Stimulated activated CD8-positive, alpha-beta memory T cell treated with anti-CD3 and anti-CD28 coated beads, Interleukin-15, amount 100 ng/mL, for 48 hours (primary cell): ENCODE data around the gene PRAC2.

Source experiments
- DNase-seq, 2 donors: peaks; one replicate each; pipeline ENCODE4 v3.0.0-alpha.2; 2020; ENCODE audit warnings: low read depth in 2 of 2

The PRAC2 gene

GRCh38 chr17:48733632-48734328 is 10.8 kb downstream of the PRAC2 start:
- DNase-seq: no peak

DNA sequence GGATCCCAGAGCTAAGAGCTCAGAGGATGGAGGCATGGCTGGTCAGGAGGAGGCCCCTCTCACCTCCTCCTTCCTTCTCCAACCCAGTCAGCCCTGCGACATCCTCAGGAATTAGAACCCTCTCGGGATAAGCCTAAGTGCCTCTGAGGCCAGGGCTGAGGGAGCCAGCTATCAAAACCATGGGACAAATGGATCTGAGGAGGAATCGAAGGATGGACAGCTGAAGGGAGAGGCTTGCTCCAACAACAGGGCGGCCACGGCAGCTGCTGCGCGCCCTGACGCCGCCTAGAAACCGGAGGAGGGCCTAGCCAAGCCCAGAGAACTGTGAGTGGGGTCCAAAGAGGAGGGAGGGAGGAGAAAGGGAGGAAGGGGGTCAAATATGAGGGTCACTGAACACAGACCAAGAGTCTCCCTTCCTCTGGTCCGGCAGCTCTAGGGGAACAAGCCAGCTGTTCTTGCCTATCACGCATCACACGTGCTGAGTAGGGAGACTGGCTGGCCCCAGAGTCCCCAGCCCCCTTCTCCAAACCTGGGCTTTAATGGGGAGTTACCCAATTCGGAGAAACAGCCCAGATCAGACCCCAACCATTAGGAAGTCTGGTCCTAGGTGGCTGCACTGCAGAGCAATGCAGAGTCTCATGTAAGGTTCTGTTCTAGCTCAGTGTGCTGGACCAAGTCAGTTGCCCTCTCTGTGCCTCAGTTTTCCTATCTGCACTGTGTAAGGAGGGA is 11.5 kb downstream of the PRAC2 start:
- no peak for DNase-seq

GRCh38 chr17:48735062-48735351 is 12.0 kb downstream of the PRAC2 start:
- no peak for DNase-seq

DNA sequence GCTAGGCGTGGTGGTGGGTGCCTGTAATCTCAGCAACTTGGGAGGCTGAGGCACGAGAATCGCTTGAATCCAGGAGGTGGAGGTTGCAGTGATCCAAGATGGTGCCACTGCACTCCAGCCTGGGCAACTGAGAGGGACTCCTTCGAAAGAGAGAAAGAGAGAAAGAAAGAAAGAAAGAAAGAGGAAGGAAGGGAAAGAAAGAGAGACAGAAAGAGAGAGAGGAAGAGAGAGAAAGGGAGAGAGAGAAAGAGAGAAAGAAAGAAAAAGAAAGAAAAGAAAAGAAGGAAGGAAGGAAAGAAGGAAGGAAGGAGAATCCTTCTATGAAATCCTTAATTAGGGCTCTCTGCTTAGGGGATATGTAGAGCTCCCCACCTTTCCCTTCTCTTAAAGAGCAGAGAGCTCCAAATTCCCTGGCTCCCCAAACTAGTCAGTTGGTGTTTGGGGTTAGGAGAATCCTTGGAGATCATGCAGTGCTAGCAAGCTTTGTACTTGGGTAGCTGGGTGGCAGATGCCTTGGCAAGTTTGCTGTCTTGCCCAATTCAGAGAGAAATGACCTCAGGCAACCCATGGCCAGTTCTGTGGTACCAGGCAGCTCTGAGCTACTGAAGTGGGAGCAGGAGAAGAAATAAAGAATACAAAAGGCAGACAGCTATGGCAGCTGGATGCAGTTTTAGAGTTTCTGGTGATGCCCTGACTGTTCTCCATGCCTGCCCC is 14.5 kb downstream of the PRAC2 start:
- no peak for DNase-seq

DNA sequence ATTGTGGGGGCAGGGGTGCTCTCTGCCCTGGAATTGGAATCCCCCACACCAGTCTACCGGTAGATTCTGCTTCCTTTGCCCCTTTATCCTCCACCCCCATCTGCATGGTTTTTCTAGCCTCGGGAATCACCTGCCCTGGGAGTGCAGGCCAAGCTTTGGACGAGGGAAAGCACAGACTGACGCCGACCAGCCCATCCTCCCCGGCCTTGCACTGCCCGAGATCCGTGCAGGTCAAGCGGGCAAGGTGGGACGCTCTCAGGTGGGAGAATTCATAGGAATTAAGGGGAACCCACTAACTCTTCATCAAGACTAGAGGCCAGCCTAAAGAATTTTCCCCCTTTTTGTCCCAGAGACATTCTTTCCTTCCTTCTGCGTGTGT is 15.4 kb downstream of the PRAC2 start:
- no peak for DNase-seq

DNA sequence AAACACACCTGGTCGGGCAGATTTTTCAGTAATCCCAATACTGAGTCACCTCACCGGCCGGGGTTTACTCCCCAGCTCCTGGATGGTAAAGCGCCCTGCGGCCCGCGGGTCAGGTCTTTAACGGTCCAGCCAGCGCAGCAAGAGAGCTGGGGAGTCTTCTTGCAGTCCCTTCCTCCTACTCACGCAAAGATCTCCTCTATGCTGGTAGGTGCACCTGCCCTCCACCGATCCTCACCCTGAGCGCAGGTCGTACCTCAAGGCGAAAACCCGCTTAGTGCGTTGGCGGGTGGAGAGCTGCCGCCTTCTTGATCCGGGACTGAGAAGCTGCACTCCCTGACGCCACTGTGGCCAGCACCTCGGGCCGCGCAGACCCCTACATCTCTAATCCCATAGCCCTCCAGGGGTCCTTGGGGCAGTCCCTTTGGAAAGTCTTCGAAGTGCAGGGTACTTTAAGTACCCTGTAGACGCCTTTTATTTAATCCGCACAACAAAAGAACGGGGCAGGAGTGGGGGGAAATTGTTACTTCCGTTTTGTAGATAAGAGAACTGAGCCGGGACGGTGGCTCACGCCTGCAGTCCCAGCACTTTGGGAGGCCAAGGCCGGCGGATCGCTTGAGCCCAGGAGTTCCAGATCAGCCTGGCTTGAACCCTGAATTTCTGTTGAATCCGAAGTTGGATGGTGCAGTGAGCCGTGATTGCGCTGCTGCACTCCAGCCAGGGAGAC is 16.0 kb downstream of the PRAC2 start:
- DNase-seq: no peak

DNA sequence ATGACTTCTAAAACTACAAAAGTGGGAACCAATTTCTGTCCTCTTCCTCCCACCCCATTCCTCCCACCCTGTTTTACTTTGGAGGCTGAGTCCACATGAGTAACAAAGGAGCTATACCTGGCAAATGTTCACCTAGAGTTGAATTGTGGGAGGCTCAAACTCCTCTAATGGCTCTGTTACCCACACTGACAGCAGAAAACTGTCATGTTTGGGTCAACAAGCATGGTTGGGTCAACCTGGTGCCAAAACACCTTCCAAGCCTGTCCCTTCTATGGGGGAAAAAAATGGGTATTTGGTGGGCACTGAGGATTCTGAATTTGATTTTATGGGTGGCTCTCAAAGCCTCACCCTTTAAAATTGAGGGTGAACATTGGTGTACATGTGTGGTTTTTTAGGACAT is 17.6 kb downstream of the PRAC2 start:
- DNase-seq: no peak

GRCh38 chr17:48745381-48746275 is 22.6 kb downstream of the PRAC2 start:
- no peak for DNase-seq

- no peak for DNase-seq
Observed at GRCh38 chr17:48746916-48747444, 24.0 kb downstream of the PRAC2 start.

DNA sequence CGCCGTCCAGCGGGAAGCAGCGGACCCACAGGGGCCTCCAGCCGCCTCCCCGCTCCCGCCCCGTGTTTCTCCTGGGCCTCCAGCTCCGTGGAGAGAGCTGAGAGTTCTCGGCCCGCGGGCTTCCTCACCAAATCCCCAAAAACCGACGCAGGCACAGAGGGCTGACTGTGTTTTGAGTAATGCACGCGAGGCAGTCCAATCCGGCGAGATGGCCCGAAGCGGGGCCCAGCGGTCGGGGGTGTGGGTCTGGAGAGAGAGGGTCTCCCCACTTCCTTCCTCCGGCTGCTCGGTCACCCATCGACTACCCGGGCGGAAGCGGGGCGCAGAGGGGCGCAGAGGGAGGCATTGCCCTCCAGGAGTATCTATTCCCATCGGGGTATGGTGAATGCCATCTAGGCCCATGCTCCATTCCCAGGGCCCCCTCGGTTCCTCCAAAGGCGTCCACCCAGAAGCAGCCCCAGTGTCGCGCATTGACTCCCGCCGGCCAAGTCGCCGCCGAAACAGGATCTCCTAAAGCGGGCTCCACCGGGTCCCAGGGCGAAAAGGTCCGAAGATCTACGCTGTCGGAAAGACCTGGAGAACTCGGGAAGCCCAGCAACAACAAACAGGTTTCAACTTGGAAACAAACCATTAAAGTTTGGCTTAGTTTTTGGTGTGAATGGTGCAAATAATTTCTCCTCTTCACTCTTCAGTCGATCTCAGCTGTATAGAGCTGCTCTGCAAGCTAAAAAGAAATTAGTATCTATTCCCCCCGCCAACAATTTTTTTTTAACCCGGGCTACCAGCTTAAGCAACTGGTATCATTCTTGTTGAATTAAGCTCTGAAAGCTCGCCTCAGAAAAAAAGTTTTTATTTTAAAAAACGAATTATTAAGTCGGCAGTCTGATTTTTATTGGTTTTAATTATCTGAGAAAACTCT is 24.7 kb downstream of the PRAC2 start:
- DNase-seq: no peak

- DNase-seq: no peak
Observed at GRCh38 chr17:48748718-48749566, 26.0 kb downstream of the PRAC2 start.

- DNase-seq: no peak
Observed at GRCh38 chr17:48749621-48750553, 26.9 kb downstream of the PRAC2 start.

DNA sequence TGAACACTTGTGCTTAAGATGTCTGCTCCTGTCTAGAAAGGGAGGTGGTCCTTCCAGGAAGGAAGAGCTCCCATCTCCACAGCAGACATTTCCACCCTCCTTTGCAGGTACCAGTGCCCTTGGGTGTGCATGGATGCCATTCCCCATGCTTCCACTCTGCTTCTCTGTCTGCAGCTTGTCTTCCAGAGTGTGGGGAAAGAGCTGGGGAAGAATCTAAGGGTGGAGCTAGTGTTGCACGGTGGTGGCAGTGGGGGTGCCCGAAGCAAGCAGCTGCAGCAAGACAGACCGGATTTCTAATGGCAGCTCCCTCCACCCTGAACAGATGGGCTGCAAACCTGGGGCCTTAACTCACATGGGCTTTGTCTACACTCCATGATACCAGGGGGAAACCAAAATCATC is 28.2 kb downstream of the PRAC2 start:
- no peak for DNase-seq

GRCh38 chr17:48751733-48752398 is 28.9 kb downstream of the PRAC2 start:
- DNase-seq: no peak

DNA sequence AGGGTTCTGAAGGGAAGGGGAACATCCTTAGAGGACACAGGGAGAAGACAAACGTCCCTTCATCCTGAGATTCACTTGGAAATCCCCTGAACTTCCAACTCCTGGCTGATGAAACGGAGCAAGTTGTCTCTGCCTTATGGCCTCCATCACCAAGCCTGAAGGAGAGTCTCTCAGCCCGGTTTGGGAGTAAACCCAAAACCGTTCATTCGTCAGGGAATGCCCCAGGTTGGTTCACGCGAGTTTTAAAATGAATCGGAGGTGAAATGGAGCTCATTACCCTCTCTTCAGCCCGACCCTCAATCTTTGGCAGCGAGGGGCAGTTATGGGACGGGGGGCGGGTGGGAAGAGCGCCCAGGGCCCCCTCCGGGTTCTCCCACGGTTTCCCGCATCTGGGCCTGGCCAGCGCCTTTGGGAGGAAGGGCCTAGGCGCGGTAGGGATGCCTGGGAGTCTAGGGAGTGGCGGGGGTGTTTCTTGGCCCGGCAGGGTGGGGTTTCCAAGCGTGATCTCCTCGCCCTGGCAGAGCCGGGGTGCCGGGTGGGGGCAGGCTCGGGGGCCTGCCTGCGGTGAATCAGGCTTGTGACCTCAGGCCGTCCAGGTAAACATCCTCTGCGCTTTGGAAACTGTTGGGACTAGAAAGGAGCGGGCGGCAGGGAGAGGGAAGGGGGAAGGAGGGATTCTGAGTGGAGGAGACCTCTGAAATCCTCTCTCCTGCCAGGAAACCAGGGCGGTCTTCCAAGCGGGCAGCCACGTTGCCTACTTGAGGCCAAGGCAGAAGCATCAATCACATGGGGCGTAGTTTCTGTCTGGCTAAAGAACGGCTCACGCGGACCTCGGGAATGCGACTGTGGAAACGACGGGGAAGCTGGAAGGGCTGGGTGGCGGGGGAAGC is 29.7 kb downstream of the PRAC2 start:
- DNase-seq: no peak

GRCh38 chr17:48753794-48754499 is 31.0 kb downstream of the PRAC2 start:
- DNase-seq: no peak
